ENCODE measurements around the gene TSPEAR.
"Not testable (repeated sequence)": the region's sequence is repeated elsewhere in the genome, so short reads cannot be mapped to it uniquely, and the experiment has no call there.

TSPEAR gene

DNA sequence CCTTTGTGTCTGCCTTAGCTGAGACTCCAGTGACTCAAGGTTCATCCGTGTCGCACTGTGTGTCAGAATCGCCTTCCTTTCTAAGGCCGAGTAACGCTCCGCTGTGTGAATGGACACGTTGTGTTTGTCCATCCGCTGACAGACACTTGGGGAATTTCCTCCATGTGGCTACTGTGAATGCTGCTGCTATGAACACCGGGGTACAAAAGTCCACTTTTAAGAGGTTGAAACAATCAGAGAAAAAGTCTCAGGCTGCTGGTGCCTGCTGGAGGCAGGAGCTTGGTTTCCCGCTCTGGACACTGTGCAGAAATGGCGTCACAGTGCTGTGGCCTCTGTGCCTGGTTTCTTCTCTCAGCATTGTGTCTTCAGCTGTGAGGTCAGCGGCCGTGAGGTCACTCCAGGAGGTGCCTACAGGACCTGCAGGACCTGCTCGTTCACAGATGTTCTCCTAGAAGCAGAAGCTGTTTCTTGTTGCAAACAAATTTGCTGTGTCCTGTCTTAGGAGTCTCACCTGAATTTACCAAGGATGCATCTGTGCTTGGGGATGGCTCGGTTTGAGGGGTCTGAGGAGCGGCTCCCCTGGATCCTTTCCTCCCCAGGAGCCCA, 205.6 kb downstream of the TSPEAR start:
- DNase-seq (ENCODE audit: low read depth): no peak
- TF ChIP-seq, protein P1, sequence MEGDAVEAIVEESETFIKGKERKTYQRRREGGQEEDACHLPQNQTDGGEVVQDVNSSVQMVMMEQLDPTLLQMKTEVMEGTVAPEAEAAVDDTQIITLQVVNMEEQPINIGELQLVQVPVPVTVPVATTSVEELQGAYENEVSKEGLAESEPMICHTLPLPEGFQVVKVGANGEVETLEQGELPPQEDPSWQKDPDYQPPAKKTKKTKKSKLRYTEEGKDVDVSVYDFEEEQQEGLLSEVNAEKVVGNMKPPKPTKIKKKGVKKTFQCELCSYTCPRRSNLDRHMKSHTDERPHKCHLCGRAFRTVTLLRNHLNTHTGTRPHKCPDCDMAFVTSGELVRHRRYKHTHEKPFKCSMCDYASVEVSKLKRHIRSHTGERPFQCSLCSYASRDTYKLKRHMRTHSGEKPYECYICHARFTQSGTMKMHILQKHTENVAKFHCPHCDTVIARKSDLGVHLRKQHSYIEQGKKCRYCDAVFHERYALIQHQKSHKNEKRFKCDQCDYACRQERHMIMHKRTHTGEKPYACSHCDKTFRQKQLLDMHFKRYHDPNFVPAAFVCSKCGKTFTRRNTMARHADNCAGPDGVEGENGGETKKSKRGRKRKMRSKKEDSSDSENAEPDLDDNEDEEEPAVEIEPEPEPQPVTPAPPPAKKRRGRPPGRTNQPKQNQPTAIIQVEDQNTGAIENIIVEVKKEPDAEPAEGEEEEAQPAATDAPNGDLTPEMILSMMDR (IDR thresholded peaks at IDR 0.05; ENCODE audit: control insufficient read depth, extremely low read depth, insufficient read depth): no peak
- no peak overlapping the region for H3K4me3 ChIP-seq (ENCODE audit: low read depth, low read length)

GRCh38 chr21:44503901-44504399, 207.4 kb downstream of the TSPEAR start:
- no peak for DNase-seq (ENCODE audit: low read depth)
- TF ChIP-seq, protein P1 (IDR thresholded peaks at IDR 0.05; ENCODE audit: control insufficient read depth, extremely low read depth, insufficient read depth): no peak
- no peak overlapping the region for H3K4me3 ChIP-seq (ENCODE audit: low read depth, low read length)

DNA sequence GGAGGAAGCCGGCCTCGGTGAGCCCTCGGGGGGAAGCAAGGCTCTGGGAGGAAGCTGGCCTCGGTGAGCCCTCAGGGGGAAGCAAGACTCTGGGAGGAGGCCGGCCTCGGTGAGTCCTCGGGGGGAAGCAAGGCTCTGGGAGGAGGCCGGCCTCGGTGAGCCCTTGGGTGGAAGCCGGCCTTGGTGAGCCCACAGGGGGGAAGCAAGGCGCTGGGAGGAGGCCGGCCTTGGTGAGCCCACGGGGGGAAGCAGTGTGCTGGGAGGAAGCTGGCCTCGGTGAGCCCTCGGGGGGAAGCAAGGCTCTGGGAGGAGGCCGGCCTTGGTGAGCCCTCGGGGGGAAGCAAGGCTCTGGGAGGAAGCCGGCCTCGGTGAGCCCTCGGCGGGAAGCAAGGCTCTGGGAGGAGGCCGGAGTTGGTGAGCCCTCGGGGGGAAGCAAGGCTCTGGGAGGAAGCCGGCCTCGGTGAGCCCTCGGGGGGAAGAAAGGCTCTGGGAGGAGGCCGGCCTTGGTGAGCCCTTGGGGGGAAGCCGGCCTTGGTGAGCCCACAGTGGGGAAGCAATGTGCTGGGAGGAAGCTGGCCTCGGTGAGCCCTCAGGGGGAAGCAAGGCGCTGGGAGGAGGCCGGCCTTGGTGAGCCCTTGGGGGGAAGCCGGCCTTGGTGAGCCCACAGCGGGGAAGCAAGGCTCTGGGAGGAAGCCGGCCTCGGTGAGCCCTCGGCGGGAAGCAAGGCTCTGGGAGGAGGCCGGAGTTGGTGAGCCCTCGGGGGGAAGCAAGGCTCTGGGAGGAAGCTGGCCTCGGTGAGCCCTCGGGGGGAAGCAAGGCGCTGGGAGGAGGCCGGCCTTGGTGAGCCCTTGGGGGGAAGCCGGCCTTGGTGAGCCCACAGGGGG, 208.1 kb downstream of the TSPEAR start:
- not testable (repeated sequence) for H3K4me3 ChIP-seq (ENCODE audit: low read depth, low read length); DNase-seq (ENCODE audit: low read depth)

GRCh38 chr21:44502171-44502958, 209.0 kb downstream of the TSPEAR start:
- H3K4me3 ChIP-seq (ENCODE audit: low read depth, low read length): no peak overlapping the region
- no peak for DNase-seq (ENCODE audit: low read depth)
- TF ChIP-seq, protein P1 (IDR thresholded peaks at IDR 0.05; ENCODE audit: control insufficient read depth, extremely low read depth, insufficient read depth): no peak

DNA sequence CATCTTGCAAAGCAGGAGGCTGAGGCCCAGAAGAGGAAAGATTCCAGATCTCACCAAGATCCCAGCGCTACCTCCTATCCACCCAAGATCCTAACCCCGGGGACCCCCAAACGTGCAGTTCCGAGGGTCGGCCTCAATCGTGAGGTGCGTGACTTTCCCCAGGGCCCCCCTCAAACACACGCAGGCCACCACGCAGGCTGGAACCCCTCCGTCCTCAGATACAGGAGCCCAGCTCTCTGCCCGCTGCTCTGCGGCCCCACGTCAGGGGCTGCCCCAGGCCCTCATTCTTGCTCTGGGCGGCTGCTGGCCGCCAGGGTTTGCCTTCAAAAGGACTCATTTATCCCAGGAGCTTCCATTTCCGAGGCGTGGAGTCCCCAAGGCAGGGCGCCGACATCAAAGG, 211.3 kb downstream of the TSPEAR start:
- no peak overlapping the region for H3K4me3 ChIP-seq (ENCODE audit: low read depth, low read length)
- no peak for DNase-seq (ENCODE audit: low read depth)
- TF ChIP-seq, protein P1 (IDR thresholded peaks at IDR 0.05; ENCODE audit: control insufficient read depth, extremely low read depth, insufficient read depth): no peak

DNA sequence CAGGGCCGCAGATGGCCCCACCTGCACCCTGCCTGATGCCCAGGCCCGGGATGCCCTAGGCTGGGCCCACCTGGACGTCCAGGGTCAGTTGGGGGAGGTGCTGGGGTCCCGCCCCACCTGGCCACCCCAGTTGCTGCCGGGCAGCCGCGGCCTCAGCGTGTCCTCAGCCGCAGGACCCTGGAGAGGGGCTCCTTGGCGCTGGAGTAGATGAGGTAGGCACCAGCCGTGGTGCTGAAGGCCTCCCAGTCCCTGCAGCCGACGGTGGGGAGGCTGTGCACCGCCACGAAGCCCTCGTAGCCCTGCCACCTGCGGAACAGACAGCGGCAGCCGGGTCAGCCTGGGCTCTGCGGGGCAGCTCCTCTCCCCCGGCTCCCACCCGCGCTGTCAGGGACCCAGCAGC, 211.7 kb downstream of the TSPEAR start:
- H3K4me3 ChIP-seq (ENCODE audit: low read depth, low read length): no peak overlapping the region
- no peak for DNase-seq (ENCODE audit: low read depth)
- TF ChIP-seq, protein P1 (IDR thresholded peaks at IDR 0.05; ENCODE audit: control insufficient read depth, extremely low read depth, insufficient read depth): no peak

DNA sequence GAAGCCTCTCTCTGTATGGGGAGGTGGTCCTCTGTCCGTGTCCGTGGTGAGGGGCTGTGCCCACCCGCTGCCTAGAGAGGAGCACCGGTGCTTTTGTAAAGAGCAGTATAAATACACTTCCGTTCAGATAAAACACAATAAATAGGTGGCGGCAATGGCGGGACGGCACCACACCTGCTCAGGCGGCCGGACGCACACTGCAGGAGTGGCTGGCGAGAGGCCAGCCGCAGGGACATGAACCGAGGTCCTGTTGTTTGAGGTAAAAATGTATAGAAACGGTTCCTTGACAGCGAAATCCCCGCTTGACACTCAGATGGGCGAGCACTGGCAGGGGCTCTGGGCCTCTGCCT, 212.2 kb downstream of the TSPEAR start:
- TF ChIP-seq, protein P1 (IDR thresholded peaks at IDR 0.05; ENCODE audit: control insufficient read depth, extremely low read depth, insufficient read depth): no peak
- no peak overlapping the region for H3K4me3 ChIP-seq (ENCODE audit: low read depth, low read length)
- no peak for DNase-seq (ENCODE audit: low read depth)

Measured in LNCaP clone FGC (cell line).